ENCODE results near the gene CXCL3.
"Not testable (repeated sequence)": the region's sequence is repeated elsewhere in the genome, so short reads cannot be mapped to it uniquely, and the experiment has no call there.

Gene CXCL3

GRCh38 chr4:74038425-74039314 lies at the start of gene CXCL3:
Gene CXCL3 (minus strand): TSS chr4:74038689. CDS start chr4:74038611, 78 bp downstream.
- peak in 1 of 3 experiments; percentile 5 for DNase-seq (ENCODE audit: low read depth in 3 of 3)

- no peak for DNase-seq (ENCODE audit: low read depth in 3 of 3)
These were observed 49.0 kb upstream of the CXCL3 start for GRCh38 chr4:74087481-74087880.

- DNase-seq (ENCODE audit: low read depth in 3 of 3): no peak
These were observed 47.2 kb upstream of the CXCL3 start for GRCh38 chr4:74085669-74086068.

GRCh38 chr4:74084984-74085383 lies 46.5 kb upstream of the CXCL3 start:
- no peak for DNase-seq (ENCODE audit: low read depth in 3 of 3)

- DNase-seq (ENCODE audit: low read depth in 3 of 3): no peak
These were observed 45.1 kb upstream of the CXCL3 start for GRCh38 chr4:74083546-74083945.

GRCh38 chr4:74081035-74081434 lies 42.5 kb upstream of the CXCL3 start:
- no peak for DNase-seq (ENCODE audit: low read depth in 3 of 3)

- not testable (repeated sequence) for DNase-seq (ENCODE audit: low read depth in 3 of 3)
These were observed 41.9 kb upstream of the CXCL3 start for GRCh38 chr4:74080351-74080750.

- DNase-seq (ENCODE audit: low read depth in 3 of 3): not testable (repeated sequence)
These were observed 40.5 kb upstream of the CXCL3 start for GRCh38 chr4:74079024-74079423.

- no peak for DNase-seq (ENCODE audit: low read depth in 3 of 3)
These were observed 34.9 kb upstream of the CXCL3 start for GRCh38 chr4:74073358-74073757.

GRCh38 chr4:74072739-74073138 lies 34.2 kb upstream of the CXCL3 start:
- no peak for DNase-seq (ENCODE audit: low read depth in 3 of 3)

GRCh38 chr4:74067586-74067985 lies 29.1 kb upstream of the CXCL3 start:
- DNase-seq (ENCODE audit: low read depth in 3 of 3): no peak

GRCh38 chr4:74066232-74066631 lies 27.7 kb upstream of the CXCL3 start:
- no peak for DNase-seq (ENCODE audit: low read depth in 3 of 3)

- DNase-seq (ENCODE audit: low read depth in 3 of 3): no peak
These were observed 26.7 kb upstream of the CXCL3 start for GRCh38 chr4:74065115-74065642.

- DNase-seq (ENCODE audit: low read depth in 3 of 3): no peak
These were observed 25.4 kb upstream of the CXCL3 start for GRCh38 chr4:74063859-74064258.

GRCh38 chr4:74062953-74063352 lies 24.5 kb upstream of the CXCL3 start:
- DNase-seq (ENCODE audit: low read depth in 3 of 3): no peak

GRCh38 chr4:74061430-74061829 lies 22.9 kb upstream of the CXCL3 start:
- no peak for DNase-seq (ENCODE audit: low read depth in 3 of 3)

- no peak for DNase-seq (ENCODE audit: low read depth in 3 of 3)
These were observed 20.8 kb upstream of the CXCL3 start for GRCh38 chr4:74059161-74059829.

- no peak for DNase-seq (ENCODE audit: low read depth in 3 of 3)
These were observed 19.7 kb upstream of the CXCL3 start for GRCh38 chr4:74058048-74058651.

- no peak for DNase-seq (ENCODE audit: low read depth in 3 of 3)
These were observed 19.1 kb upstream of the CXCL3 start for GRCh38 chr4:74057588-74057987.

GRCh38 chr4:74056858-74057562 lies 18.5 kb upstream of the CXCL3 start:
- DNase-seq (ENCODE audit: low read depth in 3 of 3): no peak

GRCh38 chr4:74056114-74056857 lies 17.8 kb upstream of the CXCL3 start:
- DNase-seq (ENCODE audit: low read depth in 3 of 3): no peak
